ENCODE measurements around the gene MAST4.

The MAST4 gene

GRCh38 chr5:66993882-66994281 is 397.7 kb downstream of the MAST4 start:
- DNase-seq (ENCODE audit: insufficient read length) (no peak), FAIRE-seq (no peak)
- no peak for TF ChIP-seq TAF1 (IDR thresholded peaks at IDR 0.05; ENCODE audit: borderline replicate concordance, low read depth, low read length)
- no peak for TF ChIP-seq POLR2A (IDR thresholded peaks at IDR 0.05; ENCODE audit: low read depth, low read length)
- TF ChIP-seq POLR2AphosphoS5 (IDR thresholded peaks at IDR 0.05; ENCODE audit: low read depth, low read length): no peak

DNA sequence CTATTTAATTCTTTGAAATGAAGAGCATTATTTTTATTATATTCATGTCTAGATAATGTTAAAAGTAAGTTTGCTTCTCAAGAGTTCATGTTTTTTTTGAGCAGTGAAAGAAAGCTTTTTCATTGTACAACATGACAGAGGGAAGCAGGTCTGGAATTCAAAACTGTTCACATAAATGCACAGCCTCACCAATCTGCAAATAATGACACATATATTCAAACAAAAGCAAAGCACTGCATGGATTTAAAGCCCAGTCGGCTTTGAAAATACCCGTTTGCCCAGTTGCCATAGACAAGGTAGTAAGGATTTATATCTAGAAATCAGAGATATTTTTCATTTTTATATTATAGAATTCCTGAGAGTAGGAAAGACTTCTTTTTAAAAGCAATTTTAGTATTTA is 398.6 kb downstream of the MAST4 start:
- DNase-seq (ENCODE audit: insufficient read length): no peak
- FAIRE-seq: no peak
- no peak for TF ChIP-seq TAF1 (IDR thresholded peaks at IDR 0.05; ENCODE audit: borderline replicate concordance, low read depth, low read length)
- TF ChIP-seq POLR2AphosphoS5 (IDR thresholded peaks at IDR 0.05; ENCODE audit: low read depth, low read length): no peak
- TF ChIP-seq POLR2A (IDR thresholded peaks at IDR 0.05; ENCODE audit: low read depth, low read length): no peak

- FAIRE-seq: no peak
- TF ChIP-seq POLR2AphosphoS5 (IDR thresholded peaks at IDR 0.05; ENCODE audit: low read depth, low read length) (no peak), POLR2A (IDR thresholded peaks at IDR 0.05; ENCODE audit: low read depth, low read length) (no peak), TAF1 (IDR thresholded peaks at IDR 0.05; ENCODE audit: borderline replicate concordance, low read depth, low read length) (no peak)
- no peak for DNase-seq (ENCODE audit: insufficient read length)
Observed at GRCh38 chr5:67000794-67001475, 404.7 kb downstream of the MAST4 start.

- DNase-seq (ENCODE audit: insufficient read length) (no peak), FAIRE-seq (no peak)
- no peak for TF ChIP-seq TAF1 (IDR thresholded peaks at IDR 0.05; ENCODE audit: borderline replicate concordance, low read depth, low read length)
- TF ChIP-seq POLR2A (IDR thresholded peaks at IDR 0.05; ENCODE audit: low read depth, low read length): no peak
- no peak for TF ChIP-seq POLR2AphosphoS5 (IDR thresholded peaks at IDR 0.05; ENCODE audit: low read depth, low read length)
Observed at GRCh38 chr5:67002832-67003684, 406.9 kb downstream of the MAST4 start.

DNA sequence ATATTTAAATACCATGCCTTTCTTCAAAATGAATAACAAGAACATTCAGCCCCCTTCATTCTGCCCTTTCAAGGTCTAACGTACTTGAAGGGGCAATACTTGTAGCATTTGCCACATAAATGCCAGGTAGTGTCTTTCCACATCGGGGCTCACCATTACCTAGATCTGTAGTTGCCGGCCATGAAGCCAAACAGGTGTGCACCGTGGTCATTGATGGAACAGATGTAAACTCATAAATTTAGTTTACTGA is 407.4 kb downstream of the MAST4 start:
- FAIRE-seq (no peak), DNase-seq (ENCODE audit: insufficient read length) (no peak)
- TF ChIP-seq TAF1 (IDR thresholded peaks at IDR 0.05; ENCODE audit: borderline replicate concordance, low read depth, low read length): no peak

- FAIRE-seq (peak; percentile 85), DNase-seq (ENCODE audit: insufficient read length) (peak; percentile 23)
- TF ChIP-seq POLR2A (IDR thresholded peaks at IDR 0.05; ENCODE audit: low read depth, low read length): no peak
- TF ChIP-seq POLR2AphosphoS5 (IDR thresholded peaks at IDR 0.05; ENCODE audit: low read depth, low read length): no peak
- no peak for TF ChIP-seq TAF1 (IDR thresholded peaks at IDR 0.05; ENCODE audit: borderline replicate concordance, low read depth, low read length)
Observed at GRCh38 chr5:67003935-67004729, 407.9 kb downstream of the MAST4 start.

DNA sequence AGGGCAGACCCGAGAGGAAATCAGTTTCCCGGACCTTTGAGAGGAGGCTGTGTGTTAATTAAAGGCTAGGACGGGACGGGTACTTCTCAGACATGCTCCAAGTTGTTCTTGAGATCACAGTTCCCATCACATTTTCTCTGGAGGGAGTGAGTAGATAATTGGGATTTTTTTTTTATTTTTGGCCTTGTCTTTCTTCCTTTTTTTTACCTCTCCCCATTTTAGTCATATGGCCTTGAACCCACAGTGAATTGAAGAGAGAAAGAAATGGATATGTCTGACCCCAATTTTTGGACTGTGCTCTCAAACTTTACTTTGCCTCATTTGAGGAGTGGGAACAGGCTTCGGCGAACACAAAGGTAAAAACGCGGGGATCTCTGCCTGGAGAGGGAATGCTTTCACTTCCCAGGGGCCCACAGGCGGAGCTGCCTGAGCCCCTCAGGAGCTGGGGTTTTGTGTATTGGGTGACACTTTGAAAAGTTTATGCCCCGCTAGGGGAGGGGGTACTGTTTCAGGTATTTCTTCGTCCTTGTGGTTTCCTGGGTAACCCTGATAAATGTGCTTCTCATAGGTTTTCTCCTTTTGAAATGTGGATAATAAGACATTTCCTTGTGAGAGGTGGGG is 408.6 kb downstream of the MAST4 start:
- no peak for FAIRE-seq
- no peak for DNase-seq (ENCODE audit: insufficient read length)
- TF ChIP-seq TAF1 (IDR thresholded peaks at IDR 0.05; ENCODE audit: borderline replicate concordance, low read depth, low read length): no peak
- TF ChIP-seq POLR2AphosphoS5 (IDR thresholded peaks at IDR 0.05; ENCODE audit: low read depth, low read length): no peak
- no peak for TF ChIP-seq POLR2A (IDR thresholded peaks at IDR 0.05; ENCODE audit: low read depth, low read length)

DNA sequence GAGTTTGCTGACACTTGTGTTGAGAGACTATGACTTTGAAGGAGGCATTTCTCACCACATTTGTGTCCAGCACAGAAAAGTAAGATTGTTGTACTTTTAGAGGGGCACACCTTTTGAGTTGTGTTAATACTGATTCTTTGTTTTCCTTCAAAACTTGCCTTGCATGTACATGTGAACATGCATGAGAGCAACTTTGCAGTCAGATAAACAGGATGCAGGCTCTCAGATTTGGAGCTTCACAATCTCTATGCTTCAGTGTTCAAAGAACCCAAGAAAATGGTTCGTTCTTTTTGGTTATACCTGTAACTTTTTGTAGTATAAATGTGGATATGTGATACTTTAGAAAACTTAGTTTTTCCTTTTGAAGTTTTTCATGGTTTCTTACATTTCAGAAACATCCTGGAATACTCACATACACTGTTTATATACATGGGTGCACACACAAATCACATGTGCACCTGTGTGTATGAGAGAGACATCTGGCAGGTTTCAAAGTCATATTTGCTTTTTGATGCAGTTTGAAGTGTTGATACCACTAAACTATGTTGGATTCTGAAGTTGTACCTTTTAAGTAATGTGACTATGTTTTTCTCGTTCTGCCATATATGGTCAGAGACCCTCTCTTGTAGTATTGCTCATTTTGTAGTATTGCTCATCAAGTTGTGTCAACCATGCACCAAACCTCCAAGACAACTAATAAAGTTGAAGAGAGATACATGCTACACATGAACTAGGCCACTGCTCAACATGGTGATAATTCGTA is 409.7 kb downstream of the MAST4 start:
- TF ChIP-seq POLR2AphosphoS5 (IDR thresholded peaks at IDR 0.05; ENCODE audit: low read depth, low read length) (no peak), TAF1 (IDR thresholded peaks at IDR 0.05; ENCODE audit: borderline replicate concordance, low read depth, low read length) (no peak), POLR2A (IDR thresholded peaks at IDR 0.05; ENCODE audit: low read depth, low read length) (no peak)
- FAIRE-seq (no peak), DNase-seq (ENCODE audit: insufficient read length) (no peak)

- DNase-seq (ENCODE audit: insufficient read length) (no peak), FAIRE-seq (no peak)
- no peak for TF ChIP-seq POLR2A (IDR thresholded peaks at IDR 0.05; ENCODE audit: low read depth, low read length)
- no peak for TF ChIP-seq TAF1 (IDR thresholded peaks at IDR 0.05; ENCODE audit: borderline replicate concordance, low read depth, low read length)
- no peak for TF ChIP-seq POLR2AphosphoS5 (IDR thresholded peaks at IDR 0.05; ENCODE audit: low read depth, low read length)
Observed at GRCh38 chr5:67006500-67006848, 410.3 kb downstream of the MAST4 start.

DNA sequence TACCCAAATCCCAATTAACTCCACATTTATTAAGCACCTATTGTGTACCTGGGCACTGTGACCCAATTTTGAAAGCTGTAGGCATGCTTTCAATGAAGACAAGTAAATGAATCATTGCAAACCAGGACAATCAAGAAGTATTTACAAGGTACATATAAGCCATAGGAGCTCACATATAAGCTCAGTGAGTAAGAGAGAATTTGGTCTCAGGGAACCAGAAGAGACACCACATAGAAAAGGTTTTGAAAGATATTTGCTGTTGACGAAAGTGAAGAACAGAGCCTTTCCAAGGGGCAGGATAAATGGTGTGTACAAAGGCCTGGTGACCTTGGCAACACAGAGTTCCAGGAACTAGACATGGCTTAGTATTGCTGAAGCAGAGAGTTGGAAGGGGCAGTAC is 412.8 kb downstream of the MAST4 start:
- FAIRE-seq: no peak
- DNase-seq (ENCODE audit: insufficient read length): no peak
- TF ChIP-seq POLR2A (IDR thresholded peaks at IDR 0.05; ENCODE audit: low read depth, low read length) (no peak), TAF1 (IDR thresholded peaks at IDR 0.05; ENCODE audit: borderline replicate concordance, low read depth, low read length) (no peak), POLR2AphosphoS5 (IDR thresholded peaks at IDR 0.05; ENCODE audit: low read depth, low read length) (no peak)

All from GM12892 (cell line).